Fibroblast of skin of left quadriceps (primary cell): ENCODE data around the gene ST6GALNAC1.

ENCODE experiments used
- DNase-seq, 2 experiments: peaks; one replicate each; pipeline ENCODE4 v3.0.0-alpha.2; 2013; ENCODE audit warnings: low read depth in 2 of 2

The ST6GALNAC1 gene

DNA sequence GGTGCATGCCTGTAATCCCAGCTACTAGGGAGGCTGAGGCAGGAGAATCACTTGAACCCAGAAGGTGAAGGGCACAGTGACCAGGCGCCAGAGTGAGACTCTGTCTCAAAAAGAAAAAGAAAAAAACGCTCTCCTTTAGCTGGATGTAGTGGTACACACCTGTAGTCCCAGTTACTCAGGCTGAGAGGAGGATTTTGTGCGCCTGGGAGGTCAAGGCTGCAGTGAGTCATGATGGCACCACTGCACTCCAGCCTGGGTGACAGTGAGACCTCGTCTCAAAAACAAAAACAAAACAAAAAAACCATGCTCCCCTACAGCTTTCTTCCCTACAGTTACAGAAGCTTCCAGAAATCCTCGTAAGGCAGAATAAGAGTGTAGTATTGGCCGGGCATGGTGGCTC is 33.1 kb upstream of the ST6GALNAC1 start:
- no peak for DNase-seq

DNA sequence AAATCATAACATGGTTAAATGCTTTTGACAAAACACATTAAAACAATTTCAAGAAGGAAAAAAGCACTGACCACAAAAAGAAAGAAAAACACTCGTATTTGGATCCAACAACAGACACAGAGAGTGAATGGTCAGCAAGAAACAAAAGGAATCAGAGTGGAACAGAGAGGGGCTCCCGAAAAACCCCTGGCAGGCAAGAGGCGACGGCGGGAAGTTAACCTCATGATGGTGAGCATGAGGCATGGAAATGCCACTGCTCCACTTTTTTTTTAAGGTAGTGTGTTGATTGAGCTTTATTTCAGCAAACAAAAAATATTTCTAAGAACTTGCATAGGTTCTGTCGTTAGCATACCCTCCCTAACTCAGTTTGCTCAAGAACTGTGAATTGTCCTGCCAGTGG is 32.1 kb upstream of the ST6GALNAC1 start:
- no peak for DNase-seq

DNA sequence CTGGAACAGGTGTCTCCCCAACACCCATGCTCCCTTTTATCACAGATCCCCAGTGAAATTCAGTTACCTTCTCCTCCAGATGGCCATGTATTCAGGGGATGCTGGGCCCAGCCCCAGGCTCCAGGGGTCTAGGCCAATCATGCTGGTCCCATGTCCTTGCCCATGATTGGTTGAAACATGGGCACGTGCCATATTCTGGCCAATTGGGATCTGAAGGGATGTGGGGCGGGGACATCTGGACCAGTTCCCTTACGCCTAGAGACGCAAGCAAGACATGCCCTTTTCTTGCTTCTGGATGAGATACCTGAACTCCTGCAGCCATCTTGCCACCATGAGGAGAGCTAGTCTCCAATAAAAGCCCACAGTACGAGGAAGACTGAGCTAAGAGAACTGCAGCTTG is 31.0 kb upstream of the ST6GALNAC1 start:
- DNase-seq, result no peak

DNA sequence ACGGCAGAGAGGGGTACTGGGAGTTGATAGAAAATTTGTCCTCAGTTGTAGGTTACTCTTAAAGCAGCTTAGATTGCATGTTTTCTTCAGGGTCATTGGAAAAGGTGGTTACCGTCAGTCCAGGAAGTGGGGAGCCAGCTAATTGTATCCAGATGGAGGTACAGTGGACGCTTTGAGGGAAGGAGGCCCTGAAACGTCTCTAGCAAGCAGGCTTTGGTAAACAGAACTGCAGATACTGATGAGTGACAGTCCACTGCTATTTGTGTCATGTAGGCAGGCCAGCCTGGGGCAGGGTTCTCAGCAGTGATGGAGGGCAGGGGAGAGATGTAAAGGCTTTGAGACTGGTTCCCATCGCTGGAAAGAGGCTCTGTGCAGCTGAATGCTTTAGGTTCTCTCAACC is 30.2 kb upstream of the ST6GALNAC1 start:
- DNase-seq, result peak; percentile 26 to 34

DNA sequence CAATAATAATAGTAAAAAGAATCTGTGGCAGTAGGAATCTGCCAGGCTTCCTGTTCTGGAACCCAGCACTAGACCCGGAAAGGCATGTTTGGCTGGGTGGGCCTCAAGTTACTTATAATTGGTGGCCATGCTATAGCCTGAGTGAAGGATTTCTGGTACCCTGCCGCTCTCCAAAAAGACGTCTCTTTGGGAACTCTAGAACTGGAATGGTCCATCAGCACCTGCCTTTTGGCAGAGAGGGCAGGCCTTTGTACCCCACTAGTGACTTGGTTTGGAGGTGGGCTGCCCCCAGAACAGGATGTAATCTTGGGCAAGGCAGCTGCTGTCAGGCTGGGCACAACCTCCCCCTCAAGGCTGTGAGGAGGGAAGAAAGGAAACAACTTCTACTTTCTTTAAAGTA is 29.3 kb upstream of the ST6GALNAC1 start:
- DNase-seq, result no peak

DNA sequence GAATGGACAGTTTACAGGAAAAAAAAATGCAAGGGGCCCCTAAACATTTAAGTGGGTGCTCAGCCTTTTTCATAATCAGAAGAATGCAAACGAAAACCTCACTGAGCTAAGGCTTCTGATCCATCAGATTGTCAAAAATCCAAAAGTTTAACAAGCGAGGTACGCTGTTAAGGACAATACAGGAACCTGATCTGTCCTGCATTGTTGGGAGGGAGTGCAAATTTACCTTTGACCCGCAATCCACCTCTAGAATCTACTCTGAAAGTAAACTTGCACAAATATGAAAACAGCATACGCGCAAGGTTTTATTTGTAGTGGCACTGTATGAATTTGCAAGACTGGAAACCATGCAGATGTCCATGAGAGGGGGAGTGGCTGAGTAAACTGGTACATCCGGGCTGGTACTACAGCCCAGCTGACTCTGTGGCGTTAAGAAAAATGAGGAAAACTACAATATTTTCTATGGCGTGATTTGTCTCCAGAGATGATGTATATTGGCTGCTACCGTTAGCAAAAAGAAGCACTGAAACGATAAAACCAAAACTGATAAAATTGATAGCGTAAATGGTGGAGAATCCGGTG is 28.8 kb upstream of the ST6GALNAC1 start:
- DNase-seq, result no peak

GRCh38 chr17:76671912-76672262 is 28.3 kb upstream of the ST6GALNAC1 start:
- no peak for DNase-seq

DNA sequence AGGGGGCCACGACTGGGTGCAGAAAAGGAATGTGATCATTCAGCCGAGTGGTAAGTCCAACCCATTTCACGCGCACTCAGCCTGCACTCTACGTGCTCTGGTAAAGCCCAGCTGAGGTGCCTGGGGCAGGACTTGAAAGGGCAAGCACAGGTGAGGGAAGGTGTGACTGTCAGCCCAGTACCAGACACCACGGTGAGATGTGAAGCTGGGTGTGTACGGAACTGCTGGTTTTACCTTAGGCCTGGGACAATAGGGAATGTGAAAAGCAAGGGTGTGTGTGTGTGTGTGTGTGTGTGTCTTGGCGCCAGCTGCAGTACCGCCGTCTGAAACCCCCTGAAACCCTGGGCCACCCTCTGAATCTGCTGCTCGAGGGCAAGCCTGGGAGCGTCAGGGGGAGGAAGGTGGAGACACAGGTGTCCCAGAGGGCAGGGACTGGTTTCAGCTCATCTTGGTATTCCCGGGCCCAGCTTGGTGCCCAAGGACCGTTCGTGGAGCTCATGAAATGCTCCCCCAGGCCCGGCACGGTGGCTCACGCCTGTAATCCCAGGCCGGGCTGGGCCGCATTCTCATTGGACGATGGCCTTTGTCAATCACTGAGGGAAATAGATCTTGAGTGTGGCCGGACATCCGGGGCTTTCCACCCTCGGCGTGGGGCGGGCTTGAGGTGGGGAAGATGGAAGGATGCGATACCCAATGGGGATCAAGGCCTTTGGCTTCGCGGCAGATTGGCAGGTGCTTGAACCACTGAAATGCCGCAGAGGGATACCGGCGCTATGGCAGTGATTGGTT is 27.8 kb upstream of the ST6GALNAC1 start:
- DNase-seq, result peak; percentile 100

DNA sequence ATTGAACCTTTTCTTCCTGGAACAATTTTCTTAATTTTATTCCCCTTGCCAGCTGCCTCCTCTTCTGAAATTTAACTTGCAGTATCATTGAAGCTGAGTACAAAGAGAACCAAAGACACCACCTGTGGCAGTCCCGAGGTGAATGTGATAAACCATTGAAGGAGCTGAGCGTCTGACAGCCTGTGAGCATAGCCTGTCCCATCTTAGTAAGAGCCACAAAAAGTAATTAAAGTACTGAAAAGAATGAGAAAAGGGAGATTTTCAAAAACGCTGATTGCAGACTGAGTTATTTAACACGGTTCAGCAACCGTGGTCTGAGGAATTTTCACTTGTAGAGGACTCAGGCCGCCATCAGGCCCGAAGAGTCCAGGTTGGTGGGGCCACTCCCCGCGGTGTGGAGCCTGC is 27.2 kb upstream of the ST6GALNAC1 start:
- no peak for DNase-seq

DNA sequence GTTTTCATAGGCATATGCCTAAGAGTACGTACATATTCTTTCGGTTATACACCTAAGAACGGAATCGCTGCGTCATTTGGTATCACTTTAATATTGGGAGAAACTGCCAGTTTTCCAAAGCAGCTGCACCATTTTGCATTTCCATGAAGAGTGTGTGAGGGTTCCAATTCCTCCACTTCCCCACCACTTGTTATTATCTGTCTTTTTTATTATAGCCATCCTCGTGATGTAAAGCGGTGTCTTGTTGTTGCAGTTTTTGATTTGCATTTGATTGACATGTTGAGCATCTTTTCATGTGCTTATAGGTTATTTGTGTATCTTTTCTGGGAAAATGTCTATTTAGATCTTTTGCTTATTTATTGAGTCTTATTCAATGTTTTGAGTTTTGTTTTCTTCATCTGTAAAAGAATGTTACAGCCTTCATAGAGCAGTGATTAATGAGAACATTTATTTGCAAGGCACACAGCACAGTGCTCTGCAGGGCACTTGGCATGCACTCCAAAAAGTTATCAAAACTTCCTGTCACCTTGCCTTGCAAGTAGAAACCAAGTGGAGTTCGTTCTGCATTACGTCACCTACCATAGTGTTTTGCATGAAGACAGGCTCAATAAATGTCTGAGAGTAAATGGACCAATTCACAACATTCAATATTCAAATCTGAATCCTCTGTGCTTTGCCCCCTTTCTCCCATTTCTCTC is 26.6 kb upstream of the ST6GALNAC1 start:
- no peak for DNase-seq

- DNase-seq, result no peak
Observed at GRCh38 chr17:76667786-76668453, 24.4 kb upstream of the ST6GALNAC1 start.

GRCh38 chr17:76667491-76667755 is 23.9 kb upstream of the ST6GALNAC1 start:
- DNase-seq, result no peak

DNA sequence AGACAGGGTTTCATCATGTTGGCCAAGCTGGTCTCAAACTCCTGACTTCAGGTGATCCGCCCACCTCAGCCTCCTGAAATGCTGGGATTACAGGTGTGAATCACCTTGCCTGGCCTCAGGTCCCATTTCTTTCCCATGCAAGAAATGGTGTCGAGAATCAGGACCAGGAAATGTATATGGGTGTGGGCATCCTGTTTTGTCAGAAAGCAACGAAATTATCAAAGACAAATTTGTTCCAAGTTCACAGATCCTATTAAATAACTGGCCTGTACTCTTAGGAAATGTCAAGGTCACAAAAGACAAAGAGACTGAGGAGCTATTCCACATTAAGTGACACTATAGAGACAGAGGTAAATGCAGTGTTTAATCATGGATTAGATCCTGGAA is 17.1 kb upstream of the ST6GALNAC1 start:
- no peak for DNase-seq

DNA sequence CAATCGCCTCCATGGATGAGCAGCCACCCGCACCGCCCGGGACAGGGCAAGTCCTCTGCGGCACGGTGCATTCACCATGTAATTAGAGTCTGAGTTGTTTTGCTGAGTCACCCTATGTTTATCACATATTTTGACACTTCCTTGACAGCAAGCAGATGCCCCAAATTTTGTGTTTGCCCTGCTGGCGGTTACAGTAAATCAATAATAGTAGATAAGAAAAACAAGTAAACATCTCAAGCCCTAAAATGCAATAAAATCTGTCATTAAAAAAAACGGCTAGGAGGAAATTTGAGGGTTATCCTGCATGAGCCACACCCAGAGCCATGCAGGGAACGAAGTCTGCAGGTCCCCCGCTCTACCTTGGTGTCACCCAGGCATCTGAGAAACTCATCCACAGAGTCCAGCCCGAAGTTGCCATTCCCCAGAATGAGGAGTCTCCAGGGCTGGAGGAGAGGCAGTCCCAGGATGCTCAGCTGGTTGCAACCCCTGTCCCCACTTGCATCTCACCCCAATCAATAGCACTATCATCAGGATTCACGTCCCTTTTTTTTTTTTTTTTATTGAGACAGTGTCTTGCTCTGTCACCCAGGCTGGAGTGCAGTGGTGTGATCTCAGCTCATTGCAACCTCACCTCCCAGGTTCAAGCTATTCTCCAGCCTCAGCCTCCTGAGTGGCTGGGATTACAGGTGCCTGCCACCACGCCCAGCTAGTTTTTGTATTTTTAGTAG is 16.5 kb upstream of the ST6GALNAC1 start:
- DNase-seq, result no peak

DNA sequence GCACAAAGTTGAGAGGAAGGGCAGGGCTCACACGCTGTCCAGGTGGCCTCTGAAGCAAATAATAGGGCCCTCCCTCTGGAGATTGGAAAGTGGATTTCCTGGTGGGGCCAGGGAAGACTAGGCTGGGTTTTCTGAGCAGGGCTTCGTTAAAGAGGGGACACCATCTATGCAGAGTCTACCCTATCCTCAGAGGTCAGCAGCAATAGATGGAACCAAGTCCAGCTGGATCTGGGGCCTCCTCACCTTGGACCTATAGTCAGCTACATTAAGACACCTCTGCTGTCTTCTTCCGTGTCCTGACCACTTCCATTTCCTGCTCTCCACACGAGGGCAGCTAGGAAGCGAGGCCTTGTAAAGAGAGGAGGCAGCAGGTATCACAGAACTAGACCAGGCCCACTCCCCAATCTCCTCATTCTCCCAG is 14.7 kb upstream of the ST6GALNAC1 start:
- DNase-seq, result no peak

DNA sequence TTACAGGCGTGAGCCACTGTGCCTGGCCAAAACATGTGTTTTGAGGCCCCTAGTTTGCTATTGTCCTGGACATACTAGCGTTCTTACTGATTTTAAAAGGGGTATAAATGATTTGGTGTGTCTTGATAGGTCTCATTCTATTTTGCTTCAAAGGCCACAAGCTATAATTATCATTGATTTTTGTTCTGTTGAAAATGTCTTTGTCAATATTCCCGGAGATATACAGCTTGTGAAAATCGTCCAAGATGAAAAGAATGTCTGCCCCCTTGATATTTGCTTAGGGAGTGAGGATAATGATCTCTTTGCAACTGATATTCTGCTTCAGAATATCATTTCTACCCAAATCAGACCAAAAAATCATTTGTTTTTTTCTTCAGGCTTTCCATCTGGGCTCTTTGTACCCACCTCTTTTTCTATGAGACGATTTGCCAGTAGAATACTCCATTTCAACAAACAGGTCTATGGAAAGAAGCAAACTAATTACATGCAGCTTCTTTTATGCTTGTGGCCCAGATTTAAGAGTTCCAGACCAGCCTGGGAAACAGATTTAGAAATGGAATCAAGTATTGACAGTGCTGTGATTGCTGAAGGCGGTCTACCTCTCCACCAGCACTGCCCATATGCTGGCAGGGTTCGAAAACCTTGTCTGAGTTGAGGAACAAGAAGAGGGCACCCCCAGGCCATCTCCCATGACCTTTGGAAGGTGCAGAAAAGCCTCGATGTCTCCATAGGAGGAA is 14.1 kb upstream of the ST6GALNAC1 start:
- DNase-seq, result no peak

DNA sequence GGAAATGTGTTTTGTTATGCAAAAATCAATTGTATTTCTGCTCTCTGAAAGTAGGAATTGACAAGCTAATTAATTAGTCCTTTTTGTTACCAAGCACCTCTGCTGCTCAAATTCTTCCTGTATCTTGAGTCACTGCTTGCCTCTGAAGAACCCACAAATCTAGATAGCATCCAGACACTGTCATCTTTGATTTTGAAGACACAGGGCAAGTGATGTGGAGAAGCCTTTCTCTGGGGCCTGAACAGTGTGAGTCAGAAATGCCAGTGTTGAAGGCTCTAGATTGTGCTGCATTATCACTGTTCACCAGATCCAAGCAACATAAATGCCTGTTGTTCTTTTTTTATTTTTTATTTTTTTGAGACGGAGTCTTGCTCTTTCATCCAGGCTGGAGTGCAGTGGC is 10.9 kb upstream of the ST6GALNAC1 start:
- DNase-seq, result no peak

GRCh38 chr17:76650504-76650903 is 6.9 kb upstream of the ST6GALNAC1 start:
- DNase-seq, result no peak

DNA sequence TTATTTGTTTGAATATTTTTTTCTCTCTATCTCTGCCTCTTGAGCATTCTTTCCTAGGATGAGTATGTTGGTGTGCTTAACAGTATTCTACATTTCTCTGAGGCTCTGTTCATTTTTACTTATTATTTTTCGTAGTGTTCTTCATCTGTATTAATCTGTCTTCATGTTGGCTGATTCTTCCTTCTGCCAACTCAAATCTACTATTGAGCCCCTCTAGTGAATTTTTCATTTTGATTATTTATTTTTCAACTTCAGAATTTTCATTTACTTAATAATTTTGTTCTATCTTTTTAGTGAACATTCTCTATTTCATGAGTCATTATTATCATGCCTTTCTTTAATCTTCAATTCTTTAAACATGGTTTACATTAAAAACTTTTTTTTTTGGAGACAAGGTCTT is 3.2 kb upstream of the ST6GALNAC1 start:
- DNase-seq, result no peak

GRCh38 chr17:76645481-76645880 is 1.9 kb upstream of the ST6GALNAC1 start:
- no peak for DNase-seq

DNA sequence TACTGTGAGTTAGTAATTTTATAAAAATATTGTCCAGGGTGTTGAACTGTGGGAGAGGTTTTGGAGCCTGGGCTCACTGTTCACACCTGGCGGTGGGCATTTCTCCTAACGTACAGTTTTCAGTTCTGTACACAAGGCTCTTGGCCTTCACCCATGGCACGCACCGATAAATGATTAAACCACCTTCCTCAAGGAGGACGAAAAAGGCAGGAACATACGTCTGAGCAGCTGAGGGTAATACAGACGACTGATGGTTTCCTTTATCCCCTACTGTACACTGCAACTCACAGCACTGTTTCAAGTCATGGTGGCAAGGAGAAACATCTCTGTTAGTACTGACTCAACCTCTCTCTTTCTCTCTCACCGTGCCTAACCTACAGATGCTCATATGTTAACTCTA is 1.4 kb upstream of the ST6GALNAC1 start:
- DNase-seq, result no peak

DNA sequence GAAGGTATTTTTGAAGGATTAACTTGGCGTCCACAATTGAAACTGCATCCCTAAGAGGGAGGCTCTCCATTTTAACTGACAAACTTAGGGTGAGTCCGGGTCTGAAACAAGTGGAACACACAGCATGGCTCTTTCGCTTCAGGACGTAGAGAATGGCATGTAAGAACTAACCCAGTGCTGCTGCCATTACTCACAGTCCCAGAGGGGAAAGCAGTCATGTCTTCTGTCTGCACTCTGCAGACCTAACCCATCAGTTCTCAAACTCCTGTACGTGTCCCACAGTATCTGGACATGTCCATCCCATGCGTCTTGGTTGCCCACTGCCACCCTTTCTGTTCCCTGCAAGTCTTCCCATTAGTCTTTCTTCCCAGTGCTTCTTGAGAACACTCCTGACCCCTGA is 563 bp downstream of the ST6GALNAC1 start:
- no peak for DNase-seq
